ENCODE results near the gene TEDC2. TPM values are rescaled to one million over a fixed set of nuclear protein-coding genes. Genes with fewer than 3 reads are reported as not detected.

Gene TEDC2
- total and polyA plus RNA-seq, 2 experiments from 2014 or later: 6.2 to 7.1 TPM

GRCh38 chr16:2501946-2502895, 42.3 kb downstream of the TEDC2 start:
- Histone ChIP-seq H3K4me3 (no peak overlapping the region), H3K9me2 (replicated peaks; ENCODE audit: insufficient read depth) (no peaks in the 10 kb centered on the region), H3K4me2 (peak overlapping the region; percentile 73), H3K27me3 (no peaks in the 10 kb centered on the region), H3K36me3 (replicated peaks; ENCODE audit: insufficient read depth, low read depth) (no peaks in the 10 kb centered on the region), H3K9me3 (ENCODE audit: low read depth) (no peaks in the 10 kb centered on the region), H3K4me1 (ENCODE audit: insufficient read depth) (peaks cover 13% of the 10 kb centered on the region), H3K79me2 (no peaks in the 10 kb centered on the region), H3K27ac (peak overlapping the region; percentile 71), H2AFZ (no peak overlapping the region), H4K20me1 (ENCODE audit: insufficient read depth, poor library complexity, severe bottlenecking) (no peaks in the 10 kb centered on the region)
- TF ChIP-seq EZH2 (IDR thresholded peaks at IDR 0.05; ENCODE audit: borderline replicate concordance): no peak
- no peak for TF ChIP-seq EZH2phosphoT487 (IDR thresholded peaks at IDR 0.05; ENCODE audit: low read depth, severe bottlenecking, unreplicated experiment)
- TF ChIP-seq, protein P1, sequence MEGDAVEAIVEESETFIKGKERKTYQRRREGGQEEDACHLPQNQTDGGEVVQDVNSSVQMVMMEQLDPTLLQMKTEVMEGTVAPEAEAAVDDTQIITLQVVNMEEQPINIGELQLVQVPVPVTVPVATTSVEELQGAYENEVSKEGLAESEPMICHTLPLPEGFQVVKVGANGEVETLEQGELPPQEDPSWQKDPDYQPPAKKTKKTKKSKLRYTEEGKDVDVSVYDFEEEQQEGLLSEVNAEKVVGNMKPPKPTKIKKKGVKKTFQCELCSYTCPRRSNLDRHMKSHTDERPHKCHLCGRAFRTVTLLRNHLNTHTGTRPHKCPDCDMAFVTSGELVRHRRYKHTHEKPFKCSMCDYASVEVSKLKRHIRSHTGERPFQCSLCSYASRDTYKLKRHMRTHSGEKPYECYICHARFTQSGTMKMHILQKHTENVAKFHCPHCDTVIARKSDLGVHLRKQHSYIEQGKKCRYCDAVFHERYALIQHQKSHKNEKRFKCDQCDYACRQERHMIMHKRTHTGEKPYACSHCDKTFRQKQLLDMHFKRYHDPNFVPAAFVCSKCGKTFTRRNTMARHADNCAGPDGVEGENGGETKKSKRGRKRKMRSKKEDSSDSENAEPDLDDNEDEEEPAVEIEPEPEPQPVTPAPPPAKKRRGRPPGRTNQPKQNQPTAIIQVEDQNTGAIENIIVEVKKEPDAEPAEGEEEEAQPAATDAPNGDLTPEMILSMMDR (IDR thresholded peaks at IDR 0.05; ENCODE audit: poor library complexity): no peak
- DNase-seq (ENCODE audit: low spot score): no peak
- 86% methylated on average over 16 of the region's 18 CpGs for WGBS (ENCODE audit: low lambda C conversion rate, missing lambda C conversion rate)

DNA sequence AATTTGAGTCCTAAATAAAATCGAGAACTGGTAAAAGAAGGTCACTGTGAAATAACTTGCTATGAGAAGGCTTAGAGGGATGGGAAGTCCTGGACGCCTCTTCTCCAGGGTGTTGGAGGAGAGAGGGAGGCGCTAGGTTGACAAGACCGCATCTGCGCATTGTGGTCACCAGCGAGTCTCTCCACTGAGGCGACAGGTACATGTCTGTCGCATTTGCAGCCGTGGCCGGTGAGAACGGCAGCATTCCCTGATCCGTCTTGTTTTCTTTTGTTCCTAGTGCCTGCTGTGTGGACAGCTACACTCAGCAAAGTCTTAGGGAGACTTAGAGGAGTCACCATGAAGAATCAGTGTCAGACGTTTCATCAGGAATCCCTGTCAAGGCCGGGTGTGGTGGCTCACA, 45.8 kb downstream of the TEDC2 start:
- no peak overlapping the region for H3K4me2 ChIP-seq
- no peaks in the 10 kb centered on the region for H3K36me3 ChIP-seq (replicated peaks; ENCODE audit: insufficient read depth, low read depth)
- TF ChIP-seq, protein P1 (IDR thresholded peaks at IDR 0.05; ENCODE audit: poor library complexity): no peak
- no peak for TF ChIP-seq EZH2 (IDR thresholded peaks at IDR 0.05; ENCODE audit: borderline replicate concordance)
- no peak for TF ChIP-seq EZH2phosphoT487 (IDR thresholded peaks at IDR 0.05; ENCODE audit: low read depth, severe bottlenecking, unreplicated experiment)
- H3K4me3 ChIP-seq: no peak overlapping the region
- H4K20me1 ChIP-seq (ENCODE audit: insufficient read depth, poor library complexity, severe bottlenecking): no peaks in the 10 kb centered on the region
- H3K79me2 ChIP-seq: no peaks in the 10 kb centered on the region
- no peak overlapping the region for H2AFZ ChIP-seq
- H3K27me3 ChIP-seq: no peaks in the 10 kb centered on the region
- DNase-seq (ENCODE audit: low spot score): no peak
- peaks cover 13% of the 10 kb centered on the region for H3K4me1 ChIP-seq (ENCODE audit: insufficient read depth)
- 93% methylated on average over 14 of the region's 14 CpGs for WGBS (ENCODE audit: low lambda C conversion rate, missing lambda C conversion rate)
- no peak overlapping the region for H3K27ac ChIP-seq
- H3K9me3 ChIP-seq (ENCODE audit: low read depth): no peaks in the 10 kb centered on the region
- H3K9me2 ChIP-seq (replicated peaks; ENCODE audit: insufficient read depth): no peaks in the 10 kb centered on the region

DNA sequence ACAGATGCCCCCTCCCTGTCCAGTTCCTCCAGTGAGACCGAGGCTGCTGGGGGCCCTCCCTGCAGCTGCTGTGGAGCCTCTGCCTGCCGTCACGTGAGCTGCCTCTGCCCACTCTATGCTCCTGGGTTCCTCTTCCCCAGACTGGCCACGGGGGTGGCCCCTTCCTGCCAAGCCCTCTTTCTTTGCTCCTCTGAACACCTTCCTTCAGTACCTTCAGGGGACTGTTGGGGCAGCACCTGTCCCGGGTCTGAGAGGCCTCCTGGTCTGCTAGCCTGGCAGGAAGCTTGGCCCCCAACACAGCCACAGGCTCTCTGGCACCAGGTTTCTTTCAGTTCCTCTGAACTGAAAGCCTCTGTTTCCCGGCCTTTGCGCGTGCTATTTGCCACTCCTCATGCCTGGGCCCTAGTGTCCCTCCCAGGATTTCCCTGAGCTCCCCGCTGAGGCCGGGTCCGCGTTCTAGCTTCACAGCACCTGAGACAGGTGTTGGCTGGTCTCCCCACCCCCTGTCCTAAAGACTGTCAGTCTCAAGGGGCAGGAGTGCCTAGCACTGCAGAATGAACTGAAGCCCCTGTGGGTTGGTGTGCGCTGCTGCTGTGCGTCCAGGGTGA, 47.2 kb downstream of the TEDC2 start:
- Histone ChIP-seq H3K27ac (no peak overlapping the region), H3K36me3 (replicated peaks; ENCODE audit: insufficient read depth, low read depth) (no peaks in the 10 kb centered on the region), H3K79me2 (no peaks in the 10 kb centered on the region), H3K9me3 (ENCODE audit: low read depth) (no peaks in the 10 kb centered on the region), H3K9me2 (replicated peaks; ENCODE audit: insufficient read depth) (no peaks in the 10 kb centered on the region), H3K4me3 (no peak overlapping the region), H3K4me1 (ENCODE audit: insufficient read depth) (peaks cover 8% of the 10 kb centered on the region), H2AFZ (no peak overlapping the region), H3K4me2 (no peak overlapping the region), H4K20me1 (ENCODE audit: insufficient read depth, poor library complexity, severe bottlenecking) (no peaks in the 10 kb centered on the region), H3K27me3 (no peaks in the 10 kb centered on the region)
- 88% methylated on average over 14 of the region's 14 CpGs for WGBS (ENCODE audit: low lambda C conversion rate, missing lambda C conversion rate)
- no peak for TF ChIP-seq EZH2phosphoT487 (IDR thresholded peaks at IDR 0.05; ENCODE audit: low read depth, severe bottlenecking, unreplicated experiment)
- TF ChIP-seq, protein P1 (IDR thresholded peaks at IDR 0.05; ENCODE audit: poor library complexity): no peak
- no peak for TF ChIP-seq EZH2 (IDR thresholded peaks at IDR 0.05; ENCODE audit: borderline replicate concordance)
- DNase-seq (ENCODE audit: low spot score): no peak

Measured in hepatocyte (in vitro differentiated cells).